Measurements from ENCODE around the gene ASIP.

DNA sequence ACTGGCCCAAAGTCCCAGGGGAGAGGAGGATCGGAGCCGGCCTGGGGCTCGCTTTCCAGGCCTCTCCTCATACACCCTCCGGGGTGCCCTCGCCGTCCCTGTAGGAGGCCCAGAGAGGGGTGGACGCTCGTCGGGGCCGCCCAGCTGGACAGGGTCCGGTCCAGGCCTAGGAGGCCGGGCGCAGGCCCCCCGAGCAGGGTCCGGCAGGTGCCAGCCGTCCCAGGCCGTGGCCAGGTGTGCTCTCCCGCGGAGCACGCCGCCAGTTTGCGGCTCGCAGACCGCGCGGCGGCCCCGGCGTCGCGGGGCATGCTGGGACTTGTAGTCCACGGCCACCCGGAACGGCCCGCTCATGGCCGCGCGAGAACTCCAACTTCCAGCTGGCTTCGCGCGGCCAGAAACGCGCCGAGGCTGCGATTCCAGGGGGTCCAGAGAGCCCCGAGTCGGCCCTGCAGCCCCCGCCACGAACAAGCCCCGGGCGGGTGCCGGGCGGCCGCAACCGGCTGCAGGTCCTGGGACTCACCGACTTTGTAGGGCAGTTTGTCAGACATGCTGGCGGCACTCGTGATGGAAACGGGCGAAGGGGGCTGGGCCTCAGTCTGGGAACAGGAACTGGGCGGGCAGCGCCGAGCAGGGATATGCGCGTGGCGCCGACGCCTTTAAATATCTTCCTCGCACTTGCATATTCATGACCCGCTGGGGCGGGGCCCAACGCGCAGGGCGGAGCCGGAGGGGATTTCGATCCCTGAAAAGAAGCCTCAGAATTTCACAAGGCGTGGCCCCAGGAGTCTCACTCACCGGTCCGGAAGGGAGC is 61.7 kb downstream of the ASIP start, which contains the start of gene AHCY:
- TF ChIP-seq EZH2 (IDR thresholded peaks at IDR 0.05; ENCODE audit: borderline replicate concordance, low read depth, low read length, poor library complexity, severe bottlenecking) = no peak
- TF ChIP-seq, protein P1, sequence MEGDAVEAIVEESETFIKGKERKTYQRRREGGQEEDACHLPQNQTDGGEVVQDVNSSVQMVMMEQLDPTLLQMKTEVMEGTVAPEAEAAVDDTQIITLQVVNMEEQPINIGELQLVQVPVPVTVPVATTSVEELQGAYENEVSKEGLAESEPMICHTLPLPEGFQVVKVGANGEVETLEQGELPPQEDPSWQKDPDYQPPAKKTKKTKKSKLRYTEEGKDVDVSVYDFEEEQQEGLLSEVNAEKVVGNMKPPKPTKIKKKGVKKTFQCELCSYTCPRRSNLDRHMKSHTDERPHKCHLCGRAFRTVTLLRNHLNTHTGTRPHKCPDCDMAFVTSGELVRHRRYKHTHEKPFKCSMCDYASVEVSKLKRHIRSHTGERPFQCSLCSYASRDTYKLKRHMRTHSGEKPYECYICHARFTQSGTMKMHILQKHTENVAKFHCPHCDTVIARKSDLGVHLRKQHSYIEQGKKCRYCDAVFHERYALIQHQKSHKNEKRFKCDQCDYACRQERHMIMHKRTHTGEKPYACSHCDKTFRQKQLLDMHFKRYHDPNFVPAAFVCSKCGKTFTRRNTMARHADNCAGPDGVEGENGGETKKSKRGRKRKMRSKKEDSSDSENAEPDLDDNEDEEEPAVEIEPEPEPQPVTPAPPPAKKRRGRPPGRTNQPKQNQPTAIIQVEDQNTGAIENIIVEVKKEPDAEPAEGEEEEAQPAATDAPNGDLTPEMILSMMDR (conservative IDR thresholded peaks at IDR 0.05; ENCODE audit: low read depth, low read length) = no peak

Measured in A673 (cell line).